Endodermal cell (in vitro differentiated cells): ENCODE data around the gene NPAS3. TPM values are rescaled to one million over a fixed set of nuclear protein-coding genes. Genes with fewer than 3 reads are reported as not detected.

Source experiments
- DNase-seq: peaks from one replicate; pipeline ENCODE4 v3.0.0-alpha.2; 2017
- H3K27ac ChIP-seq: 2 replicates; pipeline ENCODE4 v1.5.1; 2013; ENCODE audit warnings: mild to moderate bottlenecking, low read depth, low read length, moderate library complexity
- H3K27me3 ChIP-seq: 2 replicates; pipeline ENCODE4 v1.6.1; 2013; ENCODE audit warnings: mild to moderate bottlenecking, low read length, moderate library complexity; ENCODE audit not compliant: insufficient read depth, control insufficient read depth, poor library complexity, severe bottlenecking
- H3K36me3 ChIP-seq: 2 replicates; pipeline ENCODE4 v1.7.0; 2013; ENCODE audit warnings: mild to moderate bottlenecking, low read length, moderate library complexity; ENCODE audit not compliant: control insufficient read depth, insufficient read depth
- H3K4me1 ChIP-seq: one replicate; pipeline ENCODE4 v1.7.0; 2013; ENCODE audit warnings: low read length; ENCODE audit not compliant: control insufficient read depth, insufficient read depth
- H3K4me3 ChIP-seq: 2 replicates; pipeline ENCODE4 v1.5.1; 2013; ENCODE audit warnings: mild to moderate bottlenecking, low read length, moderate library complexity
- H3K9ac ChIP-seq: 2 replicates; pipeline ENCODE4 v1.6.1; 2013; ENCODE audit warnings: mild to moderate bottlenecking, low read length, moderate library complexity; ENCODE audit not compliant: poor library complexity, severe bottlenecking; ENCODE audit errors: extremely low read depth
- H3K9me3 ChIP-seq: 2 replicates; pipeline ENCODE4 v1.6.1; 2013; ENCODE audit warnings: mild to moderate bottlenecking, low read length, moderate library complexity; ENCODE audit not compliant: control insufficient read depth
- H3K27ac Mint-ChIP-seq: 2 replicates; pipeline ENCODE4 v1.8.0; 2020; ENCODE audit warnings: mixed read lengths
- H3K27me3 Mint-ChIP-seq: 2 replicates; pipeline ENCODE4 v1.8.0; 2021; ENCODE audit warnings: mild to moderate bottlenecking, mixed read lengths; ENCODE audit not compliant: insufficient read depth
- H3K36me3 Mint-ChIP-seq: 2 replicates; pipeline ENCODE4 v1.8.0; 2020; ENCODE audit warnings: low read depth, mixed read lengths
- H3K4me1 Mint-ChIP-seq: 2 replicates; pipeline ENCODE4 v1.8.0; 2020; ENCODE audit warnings: mixed read lengths
- H3K4me3 Mint-ChIP-seq: 2 replicates; pipeline ENCODE4 v1.8.0; 2020; ENCODE audit warnings: mild to moderate bottlenecking, moderate library complexity, mixed read lengths
- H3K9me3 Mint-ChIP-seq: 2 replicates; pipeline ENCODE4 v1.8.0; 2020; ENCODE audit warnings: mild to moderate bottlenecking, mixed read lengths
- CTCF ChIP-seq: fragments of 200-600 bp; sonication (generic); conservative IDR thresholded peaks from 2 replicates; pipeline ENCODE4 v1.5.0; 2021; ENCODE audit warnings: antibody characterized with exemption, mild to moderate bottlenecking
- WGBS, 2 experiments: methylation state at CpG; one replicate each; pipeline versions ENCODE4 v1.1.5 to v1.1.7; 2013; ENCODE audit warnings: missing lambda C conversion rate in 2 of 2, mixed read lengths in 1 of 2; ENCODE audit not compliant: insufficient coverage in 1 of 2, insufficient read length in 1 of 2; 5-methylcytosine and 5-hydroxymethylcytosine counted together
- total RNA-seq, 2 donors: library from RNA; stranded (reverse); fragmentation: NEBNext Ultra II Directional in 1 of 2; extraction: Animal tissue kit (Norgen Biotek cat#: 25700) in 1 of 2; gene quantifications; 2 replicates in 1 of 2; 3 replicates in 1 of 2; pipeline ENCODE4 v1.2.1, GENCODE V29; 2021

The NPAS3 gene
- total RNA-seq, 2 donors from 2014 or later = 1.4 to 1.6 TPM

GRCh38 chr14:33837943-33838683 lies 899.4 kb downstream of the NPAS3 start:
- Histone ChIP-seq H3K36me3 (no peaks in the 10 kb centered on the region), H3K27ac (no peak overlapping the region), H3K4me1 (peaks cover 5% of the 10 kb centered on the region), H3K9me3 (no peaks in the 10 kb centered on the region), H3K9ac (no peak overlapping the region), H3K4me3 (no peak overlapping the region), H3K27me3 (no peaks in the 10 kb centered on the region)
- DNase-seq = no peak
- Mint-ChIP-seq H3K4me1 (peaks cover 9% of the 10 kb centered on the region), H3K36me3 (no peaks in the 10 kb centered on the region), H3K9me3 (no peaks in the 10 kb centered on the region), H3K4me3 (no peak overlapping the region), H3K27me3 (no peaks in the 10 kb centered on the region), H3K27ac (no peak overlapping the region)
- WGBS, 2 experiments = 80 to 81% methylated on average over 3 to 4 of the region's 4 CpGs
- TF ChIP-seq CTCF = no peak

- no peaks in the 10 kb centered on the region for H3K9me3 ChIP-seq
- 66 to 68% methylated on average over 15 to 16 of the region's 16 CpGs for WGBS, 2 experiments
- no peak overlapping the region for H3K27ac Mint-ChIP-seq
- no peak overlapping the region for H3K4me3 Mint-ChIP-seq
- H3K4me1 Mint-ChIP-seq = peaks cover 6% of the 10 kb centered on the region
- H3K9ac ChIP-seq = no peak overlapping the region
- H3K4me3 ChIP-seq = no peak overlapping the region
- no peaks in the 10 kb centered on the region for H3K9me3 Mint-ChIP-seq
- H3K36me3 ChIP-seq = no peaks in the 10 kb centered on the region
- peak; percentile 90 for TF ChIP-seq CTCF
- H3K27me3 ChIP-seq = no peaks in the 10 kb centered on the region
- H3K4me1 ChIP-seq = peaks cover 5% of the 10 kb centered on the region
- H3K36me3 Mint-ChIP-seq = no peaks in the 10 kb centered on the region
- H3K27me3 Mint-ChIP-seq = no peaks in the 10 kb centered on the region
- DNase-seq = peak; percentile 77
- H3K27ac ChIP-seq = no peak overlapping the region
These were observed 900.8 kb downstream of the NPAS3 start for GRCh38 chr14:33839193-33840076.

GRCh38 chr14:33840797-33841196 lies 902.1 kb downstream of the NPAS3 start:
- peaks cover 5% of the 10 kb centered on the region for H3K4me1 Mint-ChIP-seq
- Histone ChIP-seq H3K4me1 (peaks cover 5% of the 10 kb centered on the region), H3K9me3 (no peaks in the 10 kb centered on the region), H3K27me3 (no peaks in the 10 kb centered on the region), H3K36me3 (no peaks in the 10 kb centered on the region), H3K27ac (no peak overlapping the region), H3K9ac (no peak overlapping the region), H3K4me3 (no peak overlapping the region)
- H3K4me3 Mint-ChIP-seq = no peak overlapping the region
- H3K27ac Mint-ChIP-seq = no peak overlapping the region
- no peaks in the 10 kb centered on the region for H3K36me3 Mint-ChIP-seq
- 95% methylated on average over 2 to 3 of the region's 3 CpGs for WGBS, 2 experiments
- DNase-seq = no peak
- no peaks in the 10 kb centered on the region for H3K27me3 Mint-ChIP-seq
- no peaks in the 10 kb centered on the region for H3K9me3 Mint-ChIP-seq
- TF ChIP-seq CTCF = no peak
